Activated naive CD8-positive, alpha-beta T cell treated with anti-CD3 and anti-CD28 coated beads, Interleukin-2, amount 50 U/mL, for 16 hours (primary cell): ENCODE results near the gene TMOD2.

ENCODE experiments used
- DNase-seq: peaks from one replicate; pipeline ENCODE4 v3.0.0-alpha.2; 2020; ENCODE audit warnings: low read depth, low spot score

TMOD2 gene

GRCh38 chr15:51735228-51736010 is 16.0 kb upstream of the TMOD2 start:
- no peak for DNase-seq

- DNase-seq, result no peak
Observed at GRCh38 chr15:51736069-51736468, 15.3 kb upstream of the TMOD2 start.

GRCh38 chr15:51736751-51737521 is 14.5 kb upstream of the TMOD2 start:
- DNase-seq, result peak; percentile 36

GRCh38 chr15:51737522-51738305 is 13.7 kb upstream of the TMOD2 start, which contains the start of gene LYSMD2:
LYSMD2 (minus strand) TSS chr15:51737655; CDS start chr15:51737622, 33 bp downstream.
- DNase-seq, result peak; percentile 28

GRCh38 chr15:51738553-51738952 is 12.8 kb upstream of the TMOD2 start:
- no peak for DNase-seq

GRCh38 chr15:51739061-51739712 is 12.2 kb upstream of the TMOD2 start:
- DNase-seq, result no peak

- no peak for DNase-seq
Observed at GRCh38 chr15:51749307-51749706, 2.1 kb upstream of the TMOD2 start.

GRCh38 chr15:51750186-51750585 is 1.2 kb upstream of the TMOD2 start:
- no peak for DNase-seq

GRCh38 chr15:51751697-51752683 is 593 bp downstream of the TMOD2 start:
- DNase-seq, result no peak

- DNase-seq, result no peak
Observed at GRCh38 chr15:51752888-51753287, 1.5 kb downstream of the TMOD2 start.

- no peak for DNase-seq
Observed at GRCh38 chr15:51754267-51754666, 2.9 kb downstream of the TMOD2 start.

- no peak for DNase-seq
Observed at GRCh38 chr15:51755790-51756189, 4.4 kb downstream of the TMOD2 start.

GRCh38 chr15:51756482-51756881 is 5.1 kb downstream of the TMOD2 start:
- DNase-seq, result no peak

- DNase-seq, result no peak
Observed at GRCh38 chr15:51757450-51757849, 6.1 kb downstream of the TMOD2 start.

GRCh38 chr15:51758645-51759044 is 7.2 kb downstream of the TMOD2 start:
- DNase-seq, result no peak

- no peak for DNase-seq
Observed at GRCh38 chr15:51759557-51760070, 8.2 kb downstream of the TMOD2 start.

GRCh38 chr15:51760805-51761204 is 9.4 kb downstream of the TMOD2 start:
- DNase-seq, result no peak

GRCh38 chr15:51765751-51766150 is 14.4 kb downstream of the TMOD2 start:
- no peak for DNase-seq

GRCh38 chr15:51766341-51766740 is 14.9 kb downstream of the TMOD2 start:
- DNase-seq, result no peak

GRCh38 chr15:51768018-51768417 is 16.6 kb downstream of the TMOD2 start:
- no peak for DNase-seq
